HepG2 (cell line): ENCODE measurements around the gene NBR1. TPM values are rescaled to one million over a fixed set of nuclear protein-coding genes. Genes with fewer than 3 reads are reported as not detected.

Source experiments
- ARHGAP35 ChIP-seq: sonication (generic); formaldehyde crosslinking; IDR thresholded peaks from 2 replicates; pipeline ENCODE4 v1.9.0; 2022; ENCODE audit warnings: mild to moderate bottlenecking, inconsistent platforms, moderate library complexity, missing genetic modification reagents, borderline replicate concordance
- HNF4G ChIP-seq, 2 experiments: sonication (generic) in 1 of 2; formaldehyde crosslinking in 1 of 2; IDR thresholded peaks; 2 replicates each; pipeline versions ENCODE4 v1.4.0 to v1.6.1; 2011 to 2020; ENCODE audit warnings: borderline replicate concordance in 2 of 2, low read depth in 2 of 2, mild to moderate bottlenecking in 2 of 2, low read length in 1 of 2, missing genetic modification reagents in 1 of 2, moderate library complexity in 1 of 2
- LBX2 ChIP-seq: sonication (generic); formaldehyde crosslinking; IDR thresholded peaks from 2 replicates; pipeline ENCODE4 v1.5.0; 2020; ENCODE audit warnings: missing genetic modification reagents, mild to moderate bottlenecking, borderline replicate concordance
- MAF1 ChIP-seq: sonication (generic); formaldehyde crosslinking; IDR thresholded peaks from 2 replicates; pipeline ENCODE4 v1.5.0; 2020; ENCODE audit warnings: missing genetic modification reagents, borderline replicate concordance
- MED1 ChIP-seq: sonication (generic); formaldehyde crosslinking; IDR thresholded peaks from 2 replicates; pipeline ENCODE4 v1.4.0; 2020; ENCODE audit warnings: missing genetic modification reagents
- TBL1XR1 ChIP-seq: fragments of 150-350 bp; IDR thresholded peaks from 2 replicates; pipeline ENCODE4 v1.6.1; 2014; ENCODE audit warnings: borderline replicate concordance, low read length; ENCODE audit not compliant: partially characterized antibody
- XRCC5 ChIP-seq: fragments of 200-400 bp; formaldehyde crosslinking; optimal IDR thresholded peaks from 2 replicates; pipeline ENCODE3; 2017; ENCODE audit warnings: mild to moderate bottlenecking, low read length
- YEATS2 ChIP-seq: sonication (generic); formaldehyde crosslinking; IDR thresholded peaks from 2 replicates; pipeline ENCODE4 v1.4.0; 2020; ENCODE audit warnings: missing genetic modification reagents, borderline replicate concordance
- ZBTB38 ChIP-seq: sonication (generic); formaldehyde crosslinking; IDR thresholded peaks from 2 replicates; pipeline ENCODE4 v1.5.1; 2020; ENCODE audit warnings: mild to moderate bottlenecking, missing genetic modification reagents
- ZBTB42 ChIP-seq: sonication (generic); formaldehyde crosslinking; IDR thresholded peaks from 2 replicates; pipeline ENCODE4 v1.5.0; 2020; ENCODE audit warnings: mild to moderate bottlenecking, missing genetic modification reagents
- ZNF136 ChIP-seq: sonication (generic); formaldehyde crosslinking; IDR thresholded peaks from 2 replicates; pipeline ENCODE4 v1.8.1; 2022; ENCODE audit warnings: low read depth, mild to moderate bottlenecking, moderate library complexity, missing genetic modification reagents
- ZNF263 ChIP-seq: sonication (generic); formaldehyde crosslinking; IDR thresholded peaks from 2 replicates; pipeline ENCODE4 v1.4.0; 2020; ENCODE audit warnings: missing genetic modification reagents
- ZNF275 ChIP-seq: sonication (generic); formaldehyde crosslinking; IDR thresholded peaks from 2 replicates; pipeline ENCODE4 v1.8.0; 2022; ENCODE audit warnings: missing genetic modification reagents, mild to moderate bottlenecking, inconsistent platforms, borderline replicate concordance
- ZNF296 ChIP-seq: sonication (generic); formaldehyde crosslinking; conservative IDR thresholded peaks from 2 replicates; pipeline ENCODE4 v1.5.0; 2020; ENCODE audit warnings: mild to moderate bottlenecking, missing genetic modification reagents
- ZNF550 ChIP-seq: sonication (generic); formaldehyde crosslinking; IDR thresholded peaks from 2 replicates; pipeline ENCODE4 v1.4.0; 2020; ENCODE audit warnings: mild to moderate bottlenecking, missing genetic modification reagents, borderline replicate concordance
- ZNF576 ChIP-seq: sonication (generic); formaldehyde crosslinking; IDR thresholded peaks from 2 replicates; pipeline ENCODE4 v1.4.0; 2020; ENCODE audit warnings: mild to moderate bottlenecking, missing genetic modification reagents
- ZNF687 ChIP-seq: sonication (generic); formaldehyde crosslinking; IDR thresholded peaks from 2 replicates; pipeline ENCODE4 v1.5.1; 2020; ENCODE audit warnings: mild to moderate bottlenecking, missing genetic modification reagents, moderate library complexity
- ZNF7 ChIP-seq: IDR thresholded peaks from 2 replicates; pipeline ENCODE4 v1.6.1; 2016; ENCODE audit warnings: missing biosample characterization, missing genetic modification reagents
- polyA plus RNA-seq, 8 experiments: library from polyadenylated mRNA; depleted of rRNA in 3 of 8; stranded (reverse) in 7 of 8; unstranded in 1 of 8; fragments of >200 nt; fragmentation: Illumina TruSeq in 4 of 8; extraction: Trizol in 4 of 8; gene quantifications; 2 replicates each; pipeline versions ENCODE4 v1.2.1 to v1.2.3, GENCODE V29; 2011 to 2016; ENCODE audit warnings: low read depth in 4 of 8, missing spikeins in 1 of 8, mixed read lengths in 1 of 8; ENCODE audit not compliant: insufficient read depth in 1 of 8
- total RNA-seq, 5 experiments: library from RNA; depleted of rRNA; stranded (reverse); fragments of >200 nt; fragmentation: Illumina TruSeq; extraction: Trizol; gene quantifications; 2 replicates each; pipeline ENCODE4 v1.2.3, GENCODE V29; 2016; ENCODE audit warnings: low read depth in 1 of 5
- TF ChIP-seq, protein P1 (sequence below): sonication (generic); formaldehyde crosslinking; IDR thresholded peaks from 2 replicates; pipeline ENCODE4 v1.8.0; 2022; ENCODE audit warnings: missing genetic modification reagents, low read depth, mild to moderate bottlenecking, borderline replicate concordance
- TF ChIP-seq, protein P2 (sequence below): sonication (generic); formaldehyde crosslinking; IDR thresholded peaks from 2 replicates; pipeline ENCODE4 v1.5.0; 2020; ENCODE audit warnings: mild to moderate bottlenecking, missing genetic modification reagents, moderate library complexity

Gene NBR1
- total and polyA plus RNA-seq, 2 of the 13 experiments (the other 11 are each of a cell fraction or from before 2014, with no cell fraction given): 51.7 to 121 TPM

DNA sequence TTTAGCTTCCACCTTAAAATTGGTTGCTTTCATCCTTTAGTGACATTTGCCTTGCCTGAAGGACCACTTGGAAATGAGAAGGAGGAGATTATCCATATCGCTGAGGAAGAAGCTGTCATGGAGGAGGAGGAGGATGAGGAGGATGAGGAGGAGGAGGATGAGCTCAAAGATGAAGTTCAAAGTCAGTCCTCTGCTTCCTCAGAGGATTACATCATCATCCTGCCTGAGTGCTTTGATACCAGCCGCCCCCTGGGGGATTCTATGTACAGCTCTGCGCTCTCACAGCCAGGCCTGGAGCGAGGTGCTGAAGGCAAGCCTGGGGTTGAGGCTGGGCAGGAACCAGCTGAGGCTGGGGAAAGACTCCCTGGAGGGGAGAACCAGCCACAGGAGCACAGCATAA, 29.1 kb downstream of the NBR1 start (continued):
- TF ChIP-seq ZNF136 (no peak), MAF1 (CRISPR knock-in tag) (no peak), ZBTB42 (CRISPR knock-in tag) (no peak), ZBTB38 (CRISPR knock-in tag) (no peak), ARHGAP35 (no peak), ZNF576 (no peak), ZNF296 (no peak), LBX2 (CRISPR knock-in tag) (no peak), ZNF275 (CRISPR knock-in tag) (no peak), ZNF687 (CRISPR knock-in tag) (peak; percentile 40), XRCC5 (peak; percentile 25), MED1 (CRISPR knock-in tag) (no peak), HNF4G (IDR thresholded peaks at IDR 0.05; ENCODE audit: borderline replicate concordance, low read depth, low read length) (no peak), HNF4G (CRISPR knock-in tag; IDR thresholded peaks at IDR 0.05; ENCODE audit: borderline replicate concordance, low read depth) (no peak), ZNF263 (CRISPR knock-in tag) (peak; percentile 88), ZNF550 (CRISPR knock-in tag) (no peak), ZNF7 (CRISPR knock-in tag) (no peak), YEATS2 (CRISPR knock-in tag) (no peak), TBL1XR1 (no peak)
- TF ChIP-seq, protein P1, sequence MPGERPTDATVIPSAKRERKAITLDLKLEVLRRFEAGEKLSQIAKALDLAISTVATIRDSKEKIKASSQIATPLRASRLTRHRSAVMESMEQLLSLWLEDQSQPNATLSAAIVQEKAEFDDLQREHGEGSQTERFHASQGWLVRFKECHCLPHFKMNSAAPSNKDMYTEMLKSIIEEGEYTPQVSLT (CRISPR knock-in tag): no peak
- TF ChIP-seq, protein P2, sequence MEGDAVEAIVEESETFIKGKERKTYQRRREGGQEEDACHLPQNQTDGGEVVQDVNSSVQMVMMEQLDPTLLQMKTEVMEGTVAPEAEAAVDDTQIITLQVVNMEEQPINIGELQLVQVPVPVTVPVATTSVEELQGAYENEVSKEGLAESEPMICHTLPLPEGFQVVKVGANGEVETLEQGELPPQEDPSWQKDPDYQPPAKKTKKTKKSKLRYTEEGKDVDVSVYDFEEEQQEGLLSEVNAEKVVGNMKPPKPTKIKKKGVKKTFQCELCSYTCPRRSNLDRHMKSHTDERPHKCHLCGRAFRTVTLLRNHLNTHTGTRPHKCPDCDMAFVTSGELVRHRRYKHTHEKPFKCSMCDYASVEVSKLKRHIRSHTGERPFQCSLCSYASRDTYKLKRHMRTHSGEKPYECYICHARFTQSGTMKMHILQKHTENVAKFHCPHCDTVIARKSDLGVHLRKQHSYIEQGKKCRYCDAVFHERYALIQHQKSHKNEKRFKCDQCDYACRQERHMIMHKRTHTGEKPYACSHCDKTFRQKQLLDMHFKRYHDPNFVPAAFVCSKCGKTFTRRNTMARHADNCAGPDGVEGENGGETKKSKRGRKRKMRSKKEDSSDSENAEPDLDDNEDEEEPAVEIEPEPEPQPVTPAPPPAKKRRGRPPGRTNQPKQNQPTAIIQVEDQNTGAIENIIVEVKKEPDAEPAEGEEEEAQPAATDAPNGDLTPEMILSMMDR: peak; percentile 26
